NCI-H1436 (cell line): ENCODE results near the gene RTP1.
"Not testable (repeated sequence)": the region's sequence is repeated elsewhere in the genome, so short reads cannot be mapped to it uniquely, and the experiment has no call there.

Experiments used
- DNase-seq: peaks from one replicate; lab custom pipeline; 2025; lab: John Stamatoyannopoulos, UW

Gene RTP1

GRCh38 chr3:187199463-187200050 lies 2.3 kb downstream of the RTP1 start:
- not testable (repeated sequence) for DNase-seq

- no peak for DNase-seq
Observed at GRCh38 chr3:187205683-187206082, 8.4 kb downstream of the RTP1 start.

DNA sequence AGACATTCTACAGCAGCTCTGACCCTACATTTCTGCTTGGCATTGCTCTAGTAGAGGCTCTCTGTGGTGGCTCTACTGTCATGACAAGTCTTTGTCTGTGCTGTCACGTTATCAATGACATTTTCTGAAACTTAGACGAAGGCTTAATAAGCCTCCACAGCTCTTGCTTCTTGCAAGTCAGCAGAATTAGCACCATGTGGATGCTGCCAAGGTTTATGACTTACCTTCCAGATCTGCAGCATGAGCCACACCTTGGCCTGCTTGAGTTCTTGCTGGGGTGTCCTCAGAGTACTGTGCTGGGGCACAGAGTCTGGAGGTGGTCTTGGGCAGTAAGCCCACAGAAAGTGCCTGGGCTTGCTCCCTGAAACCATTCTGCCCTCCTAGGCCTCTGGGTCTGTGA lies 9.8 kb downstream of the RTP1 start:
- no peak for DNase-seq

DNA sequence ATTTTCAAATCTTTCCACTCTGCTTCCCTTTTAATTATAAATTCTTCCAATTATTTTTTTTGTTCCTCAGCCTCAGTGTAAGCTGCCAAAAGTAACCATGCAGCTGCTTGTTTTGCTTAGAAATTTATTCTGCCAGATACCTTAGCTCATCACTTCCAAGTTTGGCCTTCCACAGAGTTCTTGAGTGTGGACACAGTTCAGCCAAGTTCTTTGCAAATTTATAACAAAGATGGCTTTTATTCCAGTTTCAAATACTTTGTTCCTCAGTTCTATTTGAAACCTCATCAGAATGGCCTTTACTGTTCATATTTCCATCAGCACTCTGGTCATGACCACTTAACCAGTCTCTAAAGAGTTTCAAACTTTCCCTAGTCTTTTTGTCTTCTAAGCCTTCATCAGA lies 10.3 kb downstream of the RTP1 start:
- no peak for DNase-seq

- DNase-seq, result no peak
Observed at GRCh38 chr3:187208159-187208558, 10.9 kb downstream of the RTP1 start.

- DNase-seq, result no peak
Observed at GRCh38 chr3:187209491-187209890, 12.2 kb downstream of the RTP1 start.

DNA sequence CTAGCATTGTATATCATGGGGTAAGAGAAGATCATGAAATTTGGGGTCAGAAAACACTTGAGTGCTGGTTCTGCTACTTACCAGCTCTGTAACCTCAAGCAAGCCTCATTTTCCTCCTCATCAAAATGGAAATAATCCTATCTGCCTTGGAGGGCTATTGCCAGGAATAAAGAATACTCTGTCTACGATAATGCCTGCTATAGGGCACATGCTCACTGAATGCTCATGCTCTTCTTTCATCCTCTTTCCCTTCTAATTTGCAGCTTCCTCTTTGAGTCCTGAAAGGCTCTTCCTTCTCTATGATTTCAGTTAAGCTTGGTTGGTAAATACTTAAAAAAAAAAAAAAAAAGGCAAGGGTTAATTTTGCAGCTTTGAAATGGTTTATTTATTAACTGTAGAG lies 12.8 kb downstream of the RTP1 start:
- no peak for DNase-seq

DNA sequence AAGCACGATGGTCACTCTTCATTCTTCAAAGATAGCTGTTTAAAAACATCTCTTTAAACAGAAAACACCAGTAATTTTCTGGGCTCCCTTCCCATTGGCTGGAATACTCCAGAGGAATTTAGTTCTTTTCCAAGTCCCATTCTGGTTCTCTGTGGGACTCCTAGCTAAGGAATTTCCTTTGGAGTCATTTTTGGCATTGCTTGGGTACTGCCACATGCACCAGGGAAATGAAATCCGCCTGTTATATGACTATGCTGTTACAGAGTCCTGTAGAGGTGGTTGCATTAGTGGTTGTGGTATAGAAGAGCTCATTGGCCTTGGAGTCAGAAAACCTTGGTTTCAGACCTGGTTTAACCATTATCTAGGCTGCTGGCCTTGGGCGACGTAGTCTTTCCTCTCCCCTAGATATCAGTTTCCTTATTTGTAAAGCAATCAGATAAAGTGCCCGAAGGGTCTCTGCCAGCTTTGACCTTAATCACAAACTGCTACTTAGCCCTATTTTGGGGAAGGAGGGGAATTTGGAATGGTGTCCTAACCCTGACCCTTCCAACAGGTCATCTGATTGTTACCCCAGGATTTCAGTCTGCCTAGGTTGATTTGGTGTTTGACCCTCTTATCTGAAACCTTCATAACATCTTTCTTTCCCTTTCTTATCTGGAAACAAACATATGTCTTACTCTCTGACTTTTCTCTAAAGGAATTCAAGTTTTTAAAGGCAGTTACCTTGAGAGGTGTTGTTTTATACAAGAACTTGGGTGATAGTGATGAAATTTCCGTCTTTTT lies 13.4 kb downstream of the RTP1 start:
- no peak for DNase-seq

DNA sequence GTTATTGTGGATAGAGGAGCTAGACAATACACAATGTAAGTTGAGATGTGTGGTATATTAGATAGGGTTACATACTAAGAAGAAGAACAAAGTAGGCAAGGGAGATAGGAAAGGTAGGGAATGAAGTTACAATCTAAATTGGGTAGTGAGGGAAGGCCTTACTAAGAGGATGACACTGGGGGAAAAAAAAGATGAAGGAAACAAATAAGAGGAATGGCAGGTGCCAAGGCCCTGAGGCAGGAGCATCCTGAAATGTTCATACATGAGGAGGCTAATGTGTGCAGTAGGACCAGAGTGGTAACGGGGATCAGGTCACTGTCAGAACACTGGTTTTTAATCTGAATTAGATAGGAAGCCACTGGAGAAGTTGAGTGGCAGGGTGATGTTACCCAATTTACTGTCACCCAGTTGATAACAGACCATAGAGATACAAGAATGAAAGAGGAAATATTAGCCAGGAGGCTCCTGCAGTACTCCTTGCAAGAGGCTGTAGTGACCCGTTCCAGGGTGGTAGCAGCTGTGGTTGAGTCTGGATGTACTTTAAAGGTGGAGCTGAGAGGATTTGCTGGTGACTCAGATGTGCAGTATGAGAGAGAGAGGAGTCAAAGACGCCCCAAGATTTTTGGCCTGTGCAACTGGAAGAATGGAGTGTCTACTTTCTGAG lies 14.4 kb downstream of the RTP1 start:
- no peak for DNase-seq

GRCh38 chr3:187212196-187212545 lies 14.9 kb downstream of the RTP1 start:
- no peak for DNase-seq

GRCh38 chr3:187212705-187213104 lies 15.4 kb downstream of the RTP1 start:
- no peak for DNase-seq

DNA sequence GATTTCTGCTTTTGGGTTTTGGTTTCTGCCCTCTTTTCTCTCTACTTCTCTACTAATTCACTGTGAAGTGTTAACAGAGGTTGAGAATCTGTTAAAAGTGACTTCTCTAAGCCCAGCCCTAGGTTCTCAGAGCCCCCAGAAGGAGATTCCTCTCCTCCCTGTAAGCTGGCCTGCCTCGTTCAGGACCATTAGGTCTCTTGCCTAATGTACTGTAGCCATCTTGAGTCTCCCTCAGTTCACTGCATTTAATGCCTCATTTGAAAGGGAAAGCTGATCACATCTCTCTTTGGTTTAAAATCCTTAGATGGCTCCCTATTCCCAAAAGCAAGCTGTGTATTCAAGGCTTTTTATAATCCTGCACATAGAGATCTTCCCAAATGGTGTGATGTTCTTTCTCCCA lies 16.3 kb downstream of the RTP1 start:
- DNase-seq, result no peak

DNA sequence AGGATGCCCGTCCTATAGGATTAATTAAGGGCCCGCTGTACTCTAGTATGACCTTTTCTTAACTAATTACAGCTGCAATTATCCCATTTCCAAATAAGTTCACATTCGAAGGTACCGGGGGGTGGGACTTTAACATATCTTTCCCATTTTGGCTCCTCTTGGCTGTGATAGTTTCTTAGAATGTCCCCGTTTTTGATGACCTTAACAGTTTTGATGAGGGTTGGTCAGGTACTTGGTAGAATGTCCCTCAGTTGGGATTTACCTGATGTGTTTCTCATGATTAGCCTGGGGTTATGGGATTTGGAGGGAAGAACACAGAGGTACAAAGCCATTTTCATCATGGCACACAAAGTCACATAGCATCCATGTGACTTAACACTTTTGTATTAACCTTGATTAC lies 18.2 kb downstream of the RTP1 start:
- no peak for DNase-seq

- DNase-seq, result no peak
Observed at GRCh38 chr3:187222801-187223200, 25.5 kb downstream of the RTP1 start.

DNA sequence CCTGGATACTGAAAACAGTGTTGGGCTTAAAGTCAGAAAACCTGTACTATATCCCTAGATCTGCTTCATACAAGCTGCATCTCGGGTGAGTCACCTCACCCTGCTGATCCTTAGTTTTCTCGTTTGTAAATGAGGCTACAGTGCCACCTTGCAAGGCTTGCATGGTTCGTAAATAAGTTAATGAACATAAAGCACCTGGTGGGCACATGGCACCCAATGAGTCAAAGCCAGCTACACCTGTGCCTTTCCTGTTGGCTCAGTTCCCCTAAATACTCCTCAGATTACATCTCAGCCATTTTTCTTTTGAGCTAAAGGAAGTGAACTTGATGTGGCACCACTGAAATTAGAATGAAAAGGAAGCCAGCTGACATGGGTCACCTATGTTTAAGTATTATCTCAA lies 26.5 kb downstream of the RTP1 start:
- no peak for DNase-seq

DNA sequence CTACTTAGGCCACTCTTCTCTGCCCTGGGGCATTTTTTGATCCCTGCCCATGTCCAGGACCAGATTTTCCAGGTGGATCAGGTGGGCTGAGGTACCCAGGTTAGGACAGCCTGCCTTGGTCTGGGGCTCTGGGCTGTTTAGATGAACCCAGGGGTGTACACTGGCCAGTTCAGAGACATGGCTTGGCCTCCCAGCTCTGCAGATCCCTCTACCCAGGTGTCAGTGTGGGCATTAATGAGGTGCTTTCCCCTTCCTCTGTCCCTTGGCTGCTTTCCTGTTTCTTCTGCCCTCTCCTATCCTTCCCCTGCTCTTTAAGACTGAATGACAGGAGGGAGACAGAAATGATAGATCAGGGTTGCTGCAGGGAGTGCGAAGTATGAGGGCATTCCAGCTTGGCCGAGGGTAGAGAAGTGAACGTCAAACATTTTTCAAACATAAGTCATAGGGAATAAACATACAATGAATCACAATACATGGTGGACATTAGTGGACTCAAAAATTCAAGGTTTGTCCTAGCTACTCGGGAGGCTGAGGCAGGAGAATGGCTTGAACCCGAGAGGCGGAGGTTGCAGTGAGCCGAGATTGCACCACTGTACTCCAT lies 30.5 kb downstream of the RTP1 start:
- no peak for DNase-seq

DNA sequence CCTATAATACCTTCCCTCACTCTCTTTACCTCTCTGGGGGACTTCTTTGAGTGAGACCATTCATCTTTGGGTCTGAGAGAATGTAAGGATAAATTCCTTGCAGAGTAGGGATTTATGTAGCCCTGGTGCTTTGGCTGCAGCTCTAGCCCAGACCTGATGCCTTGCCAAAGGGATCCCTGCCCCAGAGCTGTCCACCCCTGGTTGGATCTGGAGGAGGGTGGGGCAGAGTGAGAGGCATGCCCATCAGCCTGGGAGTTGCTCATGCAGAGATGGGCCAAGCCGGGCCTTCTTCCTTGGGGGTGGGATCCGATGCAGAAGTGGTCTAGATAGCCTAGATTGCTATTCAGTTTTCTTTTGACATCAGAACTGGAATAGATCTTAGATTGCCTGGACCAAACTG lies 31.5 kb downstream of the RTP1 start:
- DNase-seq, result no peak

DNA sequence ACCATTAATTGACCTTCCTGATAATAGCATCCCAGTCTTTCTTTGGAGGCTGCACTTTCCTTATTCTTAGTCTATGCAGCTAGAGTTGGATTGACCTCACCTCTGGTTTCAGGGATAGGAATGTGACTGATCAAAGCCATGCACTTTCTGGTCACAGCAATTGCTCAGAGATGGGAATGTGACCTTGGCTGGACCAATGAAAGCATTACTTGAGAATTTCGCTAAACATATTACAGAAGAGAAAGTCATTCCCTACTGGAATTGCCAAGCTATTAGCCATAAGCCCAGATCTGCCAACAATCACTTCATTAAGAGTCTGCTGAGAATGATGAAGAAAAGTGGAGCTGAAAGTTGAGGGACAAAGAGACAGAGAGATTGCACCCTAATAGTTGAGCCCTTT lies 32.7 kb downstream of the RTP1 start:
- no peak for DNase-seq

DNA sequence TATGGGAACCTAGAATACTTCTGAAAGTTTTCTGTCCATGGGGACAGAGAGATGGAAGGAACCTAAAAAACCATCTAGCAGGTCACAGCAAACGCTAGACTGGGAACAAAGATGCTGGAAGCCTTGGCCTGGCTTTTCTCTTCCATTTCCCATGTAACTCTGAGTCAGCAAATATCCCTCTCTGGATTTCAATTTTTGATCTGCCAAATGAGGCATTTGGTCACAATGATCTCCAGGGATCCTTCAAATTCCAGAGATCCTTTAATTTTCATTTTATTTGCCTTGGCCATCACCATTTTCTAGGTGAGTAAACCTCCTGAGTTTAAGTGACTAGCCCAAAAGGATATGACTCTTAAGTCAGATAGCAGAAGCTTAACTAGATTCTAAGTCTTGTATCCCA lies 39.7 kb downstream of the RTP1 start:
- DNase-seq, result no peak

DNA sequence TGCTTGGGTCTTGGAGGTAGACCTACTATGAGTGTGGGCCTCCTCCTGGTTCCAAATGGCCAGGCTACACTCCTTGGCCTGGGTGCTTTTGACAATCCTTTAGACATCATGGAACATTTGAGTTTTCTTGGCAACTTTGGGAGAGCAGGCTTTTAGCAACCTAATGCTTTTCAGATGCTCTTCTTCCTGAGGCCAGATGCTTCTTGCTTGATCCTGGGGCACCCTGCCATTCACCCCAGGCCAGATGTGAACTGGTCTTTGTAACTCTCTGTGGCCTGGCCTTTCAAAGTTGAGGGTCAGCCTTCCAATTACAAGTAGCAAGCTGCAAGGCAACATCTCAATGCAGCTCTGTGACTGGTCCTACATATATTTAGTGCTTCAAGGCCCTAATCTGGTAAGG lies 40.5 kb downstream of the RTP1 start:
- no peak for DNase-seq

- no peak for DNase-seq
Observed at GRCh38 chr3:187238239-187238638, 41.0 kb downstream of the RTP1 start.

GRCh38 chr3:187238835-187239234 lies 41.5 kb downstream of the RTP1 start:
- DNase-seq, result not testable (repeated sequence)

DNA sequence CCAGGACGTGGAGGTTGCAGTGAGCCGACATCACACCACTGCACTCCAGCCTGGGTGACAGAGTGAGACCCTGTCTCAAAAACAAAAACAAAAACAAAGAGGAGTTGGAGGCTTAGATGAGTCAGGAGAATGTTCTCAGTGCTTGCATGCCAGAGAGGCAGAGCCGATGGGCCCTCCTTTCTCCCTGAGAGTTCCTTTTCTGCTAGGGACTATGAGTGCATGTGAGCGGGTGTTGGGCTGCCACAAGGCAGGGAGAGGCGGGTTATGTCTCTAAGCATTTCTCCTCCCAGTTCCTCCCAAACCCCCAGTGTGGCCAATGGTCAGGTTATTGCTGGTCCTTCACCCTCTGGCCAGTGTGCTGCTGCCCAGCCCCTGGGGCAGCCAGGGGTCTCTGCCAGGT lies 45.1 kb downstream of the RTP1 start:
- DNase-seq, result no peak
